ENCODE results near the gene KDM6B.

KDM6B gene

DNA sequence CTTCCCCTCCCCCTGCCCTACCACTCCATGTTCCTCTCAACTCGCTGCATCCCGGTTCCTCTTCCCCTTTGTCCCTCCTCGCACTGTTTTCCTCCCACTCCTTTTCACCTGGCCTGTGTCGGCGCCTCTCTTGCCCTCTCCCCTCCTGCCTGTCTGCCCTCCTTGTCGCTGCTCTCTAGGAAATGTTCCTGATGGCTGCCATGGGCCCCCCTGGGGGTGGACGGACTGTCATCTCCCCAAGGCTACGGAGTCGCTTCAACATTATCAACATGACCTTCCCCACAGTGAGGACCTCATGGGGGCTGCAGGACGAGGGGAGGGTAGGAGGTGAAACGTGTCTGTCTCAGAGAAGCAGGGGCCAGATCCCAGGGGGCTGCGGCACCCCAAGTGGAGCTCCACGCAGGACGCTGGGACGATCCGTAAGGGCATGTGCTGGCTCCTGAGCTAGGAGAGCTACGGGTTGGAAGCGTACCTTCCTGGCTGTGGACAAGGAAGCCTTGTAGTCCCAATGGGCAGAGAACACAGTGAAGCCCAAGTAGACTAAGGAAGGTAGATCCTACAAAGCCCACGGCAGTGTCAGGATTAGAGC lies 39.8 kb upstream of the KDM6B start:
- no peak for TF ChIP-seq NFIC (IDR thresholded peaks at IDR 0.05)
- TF ChIP-seq FOXM1 (IDR thresholded peaks at IDR 0.05; ENCODE audit: borderline replicate concordance, low read depth) = no peak
- no peak for TF ChIP-seq TCF12 (IDR thresholded peaks at IDR 0.05; ENCODE audit: low read depth)
- TF ChIP-seq, protein P1, sequence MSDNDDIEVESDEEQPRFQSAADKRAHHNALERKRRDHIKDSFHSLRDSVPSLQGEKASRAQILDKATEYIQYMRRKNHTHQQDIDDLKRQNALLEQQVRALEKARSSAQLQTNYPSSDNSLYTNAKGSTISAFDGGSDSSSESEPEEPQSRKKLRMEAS (IDR thresholded peaks at IDR 0.05) = no peak

DNA sequence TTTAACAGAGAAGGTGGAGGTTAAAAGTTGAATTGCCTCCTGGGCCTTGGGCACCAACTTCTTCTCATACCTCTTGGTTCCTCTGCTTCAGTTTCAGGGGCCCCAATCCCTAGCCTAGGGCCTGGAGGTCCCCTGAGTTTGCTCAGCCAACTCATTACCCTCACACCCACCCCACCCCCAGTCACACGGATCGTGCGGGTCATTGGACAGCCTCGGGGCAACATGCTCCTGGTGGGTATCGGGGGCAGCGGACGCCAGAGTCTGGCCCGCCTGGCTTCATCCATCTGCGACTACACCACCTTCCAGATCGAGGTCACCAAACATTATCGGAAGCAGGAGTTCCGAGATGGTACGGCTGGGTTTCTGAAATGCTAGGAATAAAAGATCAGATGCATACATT lies 36.0 kb upstream of the KDM6B start:
- TF ChIP-seq, protein P2, sequence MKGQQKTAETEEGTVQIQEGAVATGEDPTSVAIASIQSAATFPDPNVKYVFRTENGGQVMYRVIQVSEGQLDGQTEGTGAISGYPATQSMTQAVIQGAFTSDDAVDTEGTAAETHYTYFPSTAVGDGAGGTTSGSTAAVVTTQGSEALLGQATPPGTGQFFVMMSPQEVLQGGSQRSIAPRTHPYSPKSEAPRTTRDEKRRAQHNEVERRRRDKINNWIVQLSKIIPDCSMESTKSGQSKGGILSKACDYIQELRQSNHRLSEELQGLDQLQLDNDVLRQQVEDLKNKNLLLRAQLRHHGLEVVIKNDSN (IDR thresholded peaks at IDR 0.05) = no peak
- no peak for TF ChIP-seq CREB1 (IDR thresholded peaks at IDR 0.05; ENCODE audit: low read depth)

DNA sequence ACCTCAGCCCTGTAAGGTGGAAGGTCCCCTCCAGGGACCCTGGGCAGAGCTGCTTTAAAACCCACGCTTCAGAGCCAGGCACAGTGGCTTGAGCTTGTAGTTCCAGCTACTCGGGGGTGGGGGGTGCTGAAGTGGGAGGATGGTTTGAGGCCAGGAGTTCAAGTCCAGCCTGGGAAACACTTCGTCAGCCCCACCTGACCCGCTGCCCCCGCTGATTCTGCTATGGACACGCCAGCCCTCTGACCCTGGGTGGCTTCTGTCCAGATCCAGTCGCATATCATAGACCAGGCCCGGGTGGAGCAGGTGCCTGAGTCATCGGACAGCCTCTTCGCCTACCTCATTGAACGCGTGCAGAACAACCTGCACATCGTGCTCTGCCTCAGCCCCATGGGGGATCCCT lies 35.2 kb upstream of the KDM6B start:
- TF ChIP-seq CREB1 (IDR thresholded peaks at IDR 0.05; ENCODE audit: low read depth) = no peak
- no peak for TF ChIP-seq NFIC (IDR thresholded peaks at IDR 0.05)
- TF ChIP-seq, protein P1 (IDR thresholded peaks at IDR 0.05) = no peak
- TF ChIP-seq CEBPB (IDR thresholded peaks at IDR 0.05) = no peak
- TF ChIP-seq TEAD4 (IDR thresholded peaks at IDR 0.05) = no peak
- no peak for TF ChIP-seq ZBTB7A (IDR thresholded peaks at IDR 0.05; ENCODE audit: low read depth)
- TF ChIP-seq FOXM1 (IDR thresholded peaks at IDR 0.05; ENCODE audit: borderline replicate concordance, low read depth) = no peak
- TF ChIP-seq, protein P2 (IDR thresholded peaks at IDR 0.05) = no peak
- no peak for TF ChIP-seq YY1 (IDR thresholded peaks at IDR 0.05; ENCODE audit: low read depth)
- TF ChIP-seq EGR1 (IDR thresholded peaks at IDR 0.05) = no peak
- TF ChIP-seq RAD21 (IDR thresholded peaks at IDR 0.05; ENCODE audit: low read depth) = no peak
- TF ChIP-seq TCF12 (IDR thresholded peaks at IDR 0.05; ENCODE audit: low read depth) = no peak
- no peak for TF ChIP-seq TAF1 (IDR thresholded peaks at IDR 0.05; ENCODE audit: low read depth)
- TF ChIP-seq REST (IDR thresholded peaks at IDR 0.05; ENCODE audit: low read depth) = no peak
- no peak for TF ChIP-seq EP300 (IDR thresholded peaks at IDR 0.05; ENCODE audit: borderline replicate concordance)

- TF ChIP-seq NFIC (IDR thresholded peaks at IDR 0.05) (no peak), YY1 (IDR thresholded peaks at IDR 0.05; ENCODE audit: low read depth) (no peak), ZBTB7A (IDR thresholded peaks at IDR 0.05; ENCODE audit: low read depth) (no peak), FOXM1 (IDR thresholded peaks at IDR 0.05; ENCODE audit: borderline replicate concordance, low read depth) (no peak), TCF12 (IDR thresholded peaks at IDR 0.05; ENCODE audit: low read depth) (no peak), TAF1 (IDR thresholded peaks at IDR 0.05; ENCODE audit: low read depth) (no peak), CREB1 (IDR thresholded peaks at IDR 0.05; ENCODE audit: low read depth) (no peak), EP300 (IDR thresholded peaks at IDR 0.05; ENCODE audit: borderline replicate concordance) (no peak), CEBPB (IDR thresholded peaks at IDR 0.05) (no peak), RAD21 (IDR thresholded peaks at IDR 0.05; ENCODE audit: low read depth) (no peak), EGR1 (IDR thresholded peaks at IDR 0.05) (no peak), TEAD4 (IDR thresholded peaks at IDR 0.05) (no peak), REST (IDR thresholded peaks at IDR 0.05; ENCODE audit: low read depth) (no peak)
- TF ChIP-seq, protein P1 (IDR thresholded peaks at IDR 0.05) = no peak
- TF ChIP-seq, protein P2 (IDR thresholded peaks at IDR 0.05) = no peak
These were observed 30.0 kb upstream of the KDM6B start for GRCh38 chr17:7803981-7804380.

DNA sequence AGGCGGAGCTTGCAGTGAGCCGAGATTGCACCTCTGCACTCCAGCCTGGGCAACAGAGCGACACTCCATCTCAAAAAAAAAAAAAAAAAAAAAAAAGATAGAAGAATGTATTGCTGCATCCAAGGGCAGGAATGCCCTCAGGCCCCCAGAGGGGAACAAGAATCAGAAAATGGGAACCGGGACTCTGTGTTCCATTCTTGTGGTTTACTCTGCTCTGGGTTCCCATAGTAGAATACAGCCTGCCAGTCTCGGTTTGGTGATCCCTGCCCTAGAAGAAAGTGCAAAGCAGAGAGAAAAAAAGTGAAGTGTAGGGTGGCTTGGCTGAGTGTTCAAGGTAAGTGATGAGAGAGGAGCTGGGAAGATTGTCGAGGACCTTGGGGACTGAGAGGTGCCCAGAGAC lies 27.4 kb upstream of the KDM6B start:
- TF ChIP-seq, protein P2 (IDR thresholded peaks at IDR 0.05) = no peak
- TF ChIP-seq CREB1 (IDR thresholded peaks at IDR 0.05; ENCODE audit: low read depth) = no peak
- no peak for TF ChIP-seq FOXM1 (IDR thresholded peaks at IDR 0.05; ENCODE audit: borderline replicate concordance, low read depth)
- no peak for TF ChIP-seq TAF1 (IDR thresholded peaks at IDR 0.05; ENCODE audit: low read depth)
- TF ChIP-seq EP300 (IDR thresholded peaks at IDR 0.05; ENCODE audit: borderline replicate concordance) = no peak
- TF ChIP-seq NFIC (IDR thresholded peaks at IDR 0.05) = no peak
- no peak for TF ChIP-seq EGR1 (IDR thresholded peaks at IDR 0.05)
- no peak for TF ChIP-seq YY1 (IDR thresholded peaks at IDR 0.05; ENCODE audit: low read depth)
- TF ChIP-seq RAD21 (IDR thresholded peaks at IDR 0.05; ENCODE audit: low read depth) = no peak
- TF ChIP-seq TEAD4 (IDR thresholded peaks at IDR 0.05) = no peak

Measured in Ishikawa (cell line).